K562 (cell line): ENCODE data around the gene HEPACAM2. TPM values are rescaled to one million over a fixed set of nuclear protein-coding genes. Genes with fewer than 3 reads are reported as not detected.

Experiments
- ATAC-seq: fragments of 200-7000 bp; cut with Tn5 transposase; 3 replicates; pipeline ENCODE4 v1.9.1; 2020; ENCODE audit warnings: moderate library complexity
- BruUV-seq: library from RNA; stranded (reverse); fragments of 400-500 nt; replicated peaks from 2 replicates; lab custom pipeline; 2021; lab: Mats Ljungman, UMichigan
- CTCF ChIA-PET: fragments of 300-600 bp; formaldehyde crosslinking; extraction: SDS; loops from one replicate; lab custom pipeline; 2021; ENCODE audit warnings: low intra/inter-chr PET ratio; lab: Yijun Ruan, JAX
- POLR2A ChIA-PET: fragments of 300-600, 350-650 bp; sonication (Branson Sonifier 250); formaldehyde crosslinking; extraction: SDS; loops from one replicate; lab custom pipeline; 2021; ENCODE audit warnings: antibody characterized with exemption, inconsistent platforms; lab: Yijun Ruan, JAX
- DNase-seq, 4 experiments: peaks; one replicate each; pipeline versions ENCODE4 v3.0.0 to v3.0.0-alpha.2; 2011 to 2018; ENCODE audit warnings: low spot score in 3 of 4, mixed read lengths in 3 of 4; ENCODE audit errors: extremely low read depth in 1 of 4
- FAIRE-seq: peaks from 2 replicates; lab custom pipeline; 2011; peaks lifted over from hg19 to GRCh38; lab: Jason Lieb, UNC
- H2AFZ ChIP-seq: 2 replicates; pipeline ENCODE4 v1.6.0; 2011; ENCODE audit warnings: low read depth, low read length, control low read depth, inconsistent platforms
- H3K27ac ChIP-seq: fragments of 200-600 bp; 3 replicates; pipeline ENCODE4 v1.8.0; 2011; ENCODE audit warnings: low read depth, mild to moderate bottlenecking, control low read depth, inconsistent platforms, low read length, moderate library complexity, mixed read lengths; ENCODE audit errors: extremely low read depth
- H3K27me3 ChIP-seq, 2 experiments: fragments of 300-600 bp in 1 of 2; 2 replicates in 1 of 2; 3 replicates in 1 of 2; pipeline versions ENCODE4 v1.6.0 to v1.8.0; 2011; ENCODE audit warnings: inconsistent platforms in 2 of 2, low read length in 2 of 2, mild to moderate bottlenecking in 1 of 2, mixed read lengths in 1 of 2, moderate library complexity in 1 of 2; ENCODE audit not compliant: control insufficient read depth in 2 of 2, insufficient read depth in 2 of 2
- H3K36me3 ChIP-seq: fragments of 300-600 bp; 3 replicates; pipeline ENCODE4 v1.8.0; 2011; ENCODE audit warnings: mild to moderate bottlenecking, low read length, inconsistent platforms; ENCODE audit not compliant: control insufficient read depth, insufficient read depth
- H3K4me1 ChIP-seq, 2 experiments: fragments of 200-600 bp in 1 of 2; replicated peaks in 1 of 2; 2 replicates in 1 of 2; 3 replicates in 1 of 2; pipeline versions ENCODE4 v1.5.1 to v1.8.0; 2011; ENCODE audit warnings: inconsistent platforms in 2 of 2, low read length in 2 of 2, mild to moderate bottlenecking in 1 of 2, mixed read lengths in 1 of 2, moderate library complexity in 1 of 2; ENCODE audit not compliant: control insufficient read depth in 2 of 2, insufficient read depth in 2 of 2
- H3K4me2 ChIP-seq: 2 replicates; pipeline ENCODE4 v1.6.1; 2011; ENCODE audit warnings: low read length, control low read depth, inconsistent platforms, mixed read lengths; ENCODE audit not compliant: insufficient read depth
- H3K4me3 ChIP-seq: fragments of 200-600 bp; sonication (generic), shearing (Covaris generic); 2 replicates; pipeline ENCODE4 v1.5.1; 2016; ENCODE audit warnings: control low read depth, inconsistent platforms
- H3K79me2 ChIP-seq: fragments of 200-600 bp; 3 replicates; pipeline ENCODE4 v1.8.0; 2011; ENCODE audit warnings: low read length, inconsistent platforms; ENCODE audit not compliant: control insufficient read depth, insufficient read depth
- H3K9ac ChIP-seq, 2 experiments: 2 replicates each; pipeline versions ENCODE4 v1.6.0 to v1.6.1; 2011; ENCODE audit warnings: low read depth in 2 of 2, low read length in 2 of 2, control low read depth in 1 of 2, inconsistent platforms in 1 of 2, mild to moderate bottlenecking in 1 of 2, mixed read lengths in 1 of 2; ENCODE audit not compliant: insufficient read depth in 1 of 2
- H3K9me1 ChIP-seq: one replicate; pipeline ENCODE4 v1.6.0; 2011; ENCODE audit warnings: inconsistent platforms, mild to moderate bottlenecking, low read length, moderate library complexity; ENCODE audit not compliant: control insufficient read depth, insufficient read depth
- H3K9me3 ChIP-seq: replicated peaks from 2 replicates; pipeline ENCODE4 v1.5.1; 2011; ENCODE audit warnings: low read depth, low read length, inconsistent platforms; ENCODE audit not compliant: control insufficient read depth, insufficient read depth
- H4K20me1 ChIP-seq: replicated peaks from 2 replicates; pipeline ENCODE4 v1.6.1; 2011; ENCODE audit warnings: low read length, inconsistent platforms, mixed read lengths; ENCODE audit not compliant: control insufficient read depth, insufficient read depth
- CEBPG ChIP-seq, 3 experiments: fragments of 200-800 bp in 1 of 3; sonication (Bioruptor generic) in 1 of 3; sonication (generic) in 1 of 3; formaldehyde crosslinking in 1 of 3; IDR thresholded peaks in 2 of 3; conservative IDR thresholded peaks in 1 of 3; 2 replicates each; pipeline versions ENCODE4 v1.6.1 to v1.8.0; 2016 to 2022; ENCODE audit warnings: missing compliant biosample characterization in 2 of 3, missing genetic modification characterization in 2 of 3, mild to moderate bottlenecking in 1 of 3, missing genetic modification reagents in 1 of 3
- CHD1 ChIP-seq: fragments of 200-600 bp; sonication (generic); IDR thresholded peaks from one replicate; pipeline ENCODE4 v1.6.1; 2012; ENCODE audit warnings: mild to moderate bottlenecking, moderate library complexity, low read length, inconsistent platforms
- DNMT1 ChIP-seq: fragments of 450-650 bp; IDR thresholded peaks from 2 replicates; pipeline ENCODE4 v1.6.1; 2016; ENCODE audit warnings: antibody characterized with exemption, mild to moderate bottlenecking
- GTF2E2 ChIP-seq: fragments of 200-800 bp; sonication (Bioruptor generic); IDR thresholded peaks from 2 replicates; pipeline ENCODE4 v1.6.1; 2016; ENCODE audit warnings: missing genetic modification characterization, missing compliant biosample characterization
- NFE2 ChIP-seq: IDR thresholded peaks from 2 replicates; pipeline ENCODE4 v1.6.1; 2014; ENCODE audit warnings: antibody characterized with exemption, low read depth
- POLR2G ChIP-seq: fragments of 200-400 bp; formaldehyde crosslinking; IDR thresholded peaks from 2 replicates; pipeline ENCODE4 v1.6.1; 2017; ENCODE audit warnings: low read depth, mild to moderate bottlenecking, antibody characterized with exemption, low read length, moderate library complexity
- PPARD ChIP-seq: fragments of 250-450 bp; sonication (Bioruptor Pico); IDR thresholded peaks from 2 replicates; pipeline ENCODE4 v1.8.0; 2022; ENCODE audit warnings: inconsistent platforms, mild to moderate bottlenecking, moderate library complexity
- SMAD4 ChIP-seq: fragments of 250-450 bp; sonication (Bioruptor Pico); conservative IDR thresholded peaks from 2 replicates; pipeline ENCODE4 v1.8.0; 2021; ENCODE audit warnings: inconsistent platforms, mild to moderate bottlenecking, moderate library complexity
- TARDBP ChIP-seq: fragments of 450-650 bp; IDR thresholded peaks from 2 replicates; pipeline ENCODE4 v1.6.1; 2016
- TCF3 ChIP-seq: sonication (generic); formaldehyde crosslinking; IDR thresholded peaks from 2 replicates; pipeline ENCODE4 v1.4.0; 2020; ENCODE audit warnings: mild to moderate bottlenecking, missing genetic modification reagents
- ZNF583 ChIP-seq: fragments of 250-450 bp; sonication (Bioruptor Pico); IDR thresholded peaks from 2 replicates; pipeline ENCODE4 v1.4.0; 2020
- ZNF76 ChIP-seq: fragments of 250-450 bp; sonication (Bioruptor Pico); IDR thresholded peaks from 2 replicates; pipeline ENCODE4 v1.4.0; 2020; ENCODE audit warnings: mild to moderate bottlenecking, moderate library complexity, borderline replicate concordance
- WGBS: fragments of 100-300 bp; shearing (Covaris generic); methylation state at CpG from one replicate; pipeline ENCODE4 v1.1.6; 2016; ENCODE audit warnings: low coverage, mixed read lengths; ENCODE audit not compliant: insufficient coverage; ENCODE audit errors: missing lambda C conversion rate; 5-methylcytosine and 5-hydroxymethylcytosine counted together
- in situ Hi-C: fragments of 300-500 bp; cut with MboI; formaldehyde crosslinking; loops from 4 replicates; pipeline ENCODE4 v1.15.0; 2018; ENCODE audit warnings: inconsistent platforms, mixed read lengths
- intact Hi-C: fragments of 100-400 bp; cut with micrococcal nuclease; formaldehyde crosslinking; loops from 2 replicates; pipeline ENCODE4 v1.14.2; 2022
- polyA plus RNA-seq, 8 experiments: library from polyadenylated mRNA; depleted of rRNA in 4 of 8; stranded (reverse) in 5 of 8; unstranded in 3 of 8; fragments of >200 nt; fragmentation: Nextera tagmentation in 2 of 8; fragmentation: Illumina TruSeq in 1 of 8; extraction: Ambion mirVana in 2 of 8; extraction: Trizol in 1 of 8; gene quantifications; 2 replicates each; pipeline versions ENCODE4 v1.2.1 to v1.2.3, GENCODE V29; 2011 to 2014; ENCODE audit warnings: inconsistent platforms in 1 of 8, missing spikeins in 1 of 8
- total RNA-seq, 7 experiments: library from RNA; depleted of rRNA in 6 of 7; stranded (reverse); fragments of >200 nt in 6 of 7; fragmentation: Illumina TruSeq in 2 of 7; extraction: Trizol in 2 of 7; gene quantifications; 2 replicates each; pipeline versions ENCODE4 v1.2.1 to v1.2.3, GENCODE V29; 2011 to 2021; ENCODE audit warnings: low replicate concordance in 1 of 7
- TF ChIP-seq, protein P1 (sequence below): sonication (generic); formaldehyde crosslinking; IDR thresholded peaks from 2 replicates; pipeline ENCODE4 v1.8.0; 2022; ENCODE audit warnings: mild to moderate bottlenecking, missing genetic modification reagents, borderline replicate concordance
- TF ChIP-seq, protein P2 (sequence below): fragments of 450-650 bp; IDR thresholded peaks from 2 replicates; pipeline ENCODE4 v1.6.1; 2016
- TF ChIP-seq, protein P3 (sequence below): fragments of 250-450 bp; sonication (Bioruptor Pico); IDR thresholded peaks from 2 replicates; pipeline ENCODE4 v1.4.0; 2020; ENCODE audit warnings: mild to moderate bottlenecking
- TF ChIP-seq, protein P4 (sequence below), 2 experiments: fragments of 200-800 bp in 1 of 2; sonication (Bioruptor generic) in 1 of 2; sonication (generic) in 1 of 2; formaldehyde crosslinking in 1 of 2; IDR thresholded peaks in 1 of 2; conservative IDR thresholded peaks in 1 of 2; 2 replicates each; pipeline versions ENCODE4 v1.5.0 to v1.6.1; 2016 to 2020; ENCODE audit warnings: missing compliant biosample characterization in 1 of 2, missing genetic modification characterization in 1 of 2, missing genetic modification reagents in 1 of 2

HEPACAM2 gene
- total and polyA plus RNA-seq, 9 of the 15 experiments (the other 6 are each of a cell fraction or from before 2014, with no cell fraction given), result 2.0 to 6.5 (median 3.9) TPM

DNA sequence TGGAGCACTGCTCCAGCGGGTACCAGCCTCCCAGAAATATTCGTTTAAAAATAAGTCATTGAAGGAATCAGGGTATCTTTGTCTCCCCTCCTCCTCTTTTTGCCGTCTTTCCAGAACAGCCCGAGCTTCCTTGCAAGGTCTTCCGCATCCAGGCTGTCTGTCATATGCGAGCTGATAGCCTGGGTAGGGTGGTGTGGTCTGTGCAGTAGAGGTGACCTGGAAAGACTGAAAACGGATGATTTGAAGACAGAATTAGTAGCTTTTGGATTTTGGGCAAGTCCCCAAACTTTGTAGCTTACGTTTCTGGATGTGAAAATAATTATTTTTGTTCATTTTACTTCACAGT, 6.4 kb upstream of the HEPACAM2 start:
- H3K36me3 ChIP-seq, result no peaks in the 10 kb centered on the region
- H2AFZ ChIP-seq, result peak overlapping the region; percentile 99
- H3K4me2 ChIP-seq, result peak overlapping the region; percentile 99
- FAIRE-seq, result peak; percentile 6
- intact Hi-C loops (loop anchor here (1.0 kb wide), 1 partner anchor 54 kb away; no protein-coding TSS in a partner anchor), in situ Hi-C loops (no loop called here)
- WGBS, result 0% methylated on average over 8 of the region's 8 CpGs
- no peaks in the 10 kb centered on the region for H4K20me1 ChIP-seq
- peak overlapping the region; percentile 62 for H3K4me3 ChIP-seq
- no peaks in the 10 kb centered on the region for H3K27me3 ChIP-seq
- ATAC-seq, result peak; percentile 35
- H3K9ac ChIP-seq, result peak overlapping the region; percentile 70 to 87
- DNase-seq, result peak; percentile 28 to 54 (median 32)
- ChIA-PET POLR2A (interaction anchor here (0.6 to 1.4 kb wide), 3 partner anchors 9 to 299 kb away, joined by 3 to 6 read pairs (median 3); no protein-coding TSS in a partner anchor), CTCF (no interaction called here)
- no peak overlapping the region; the same call in 2 of the 3 replicates for H3K27ac ChIP-seq
- H3K4me1 ChIP-seq, result no peaks in the 10 kb centered on the region; a peak in 3 of 5 replicates
- TSS peak; percentile 51 for BruUV-seq
- H3K9me3 ChIP-seq, result no peaks in the 10 kb centered on the region
- H3K79me2 ChIP-seq, result peaks cover 21% of the 10 kb centered on the region; the same call in 2 of the 3 replicates
- H3K9me1 ChIP-seq, result no peaks in the 10 kb centered on the region
- TF ChIP-seq PPARD (CRISPR knock-in tag), result no peak
- TF ChIP-seq ZNF76 (CRISPR knock-in tag), result no peak
- no peak for TF ChIP-seq SMAD4 (CRISPR knock-in tag)
- TF ChIP-seq DNMT1, result no peak
- TF ChIP-seq, protein P1, sequence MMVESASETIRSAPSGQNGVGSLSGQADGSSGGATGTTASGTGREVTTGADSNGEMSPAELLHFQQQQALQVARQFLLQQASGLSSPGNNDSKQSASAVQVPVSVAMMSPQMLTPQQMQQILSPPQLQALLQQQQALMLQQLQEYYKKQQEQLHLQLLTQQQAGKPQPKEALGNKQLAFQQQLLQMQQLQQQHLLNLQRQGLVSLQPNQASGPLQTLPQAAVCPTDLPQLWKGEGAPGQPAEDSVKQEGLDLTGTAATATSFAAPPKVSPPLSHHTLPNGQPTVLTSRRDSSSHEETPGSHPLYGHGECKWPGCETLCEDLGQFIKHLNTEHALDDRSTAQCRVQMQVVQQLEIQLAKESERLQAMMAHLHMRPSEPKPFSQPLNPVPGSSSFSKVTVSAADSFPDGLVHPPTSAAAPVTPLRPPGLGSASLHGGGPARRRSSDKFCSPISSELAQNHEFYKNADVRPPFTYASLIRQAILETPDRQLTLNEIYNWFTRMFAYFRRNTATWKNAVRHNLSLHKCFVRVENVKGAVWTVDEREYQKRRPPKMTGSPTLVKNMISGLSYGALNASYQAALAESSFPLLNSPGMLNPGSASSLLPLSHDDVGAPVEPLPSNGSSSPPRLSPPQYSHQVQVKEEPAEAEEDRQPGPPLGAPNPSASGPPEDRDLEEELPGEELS (CRISPR knock-in tag), result no peak
- 0 out of 2 replicates have a peak, but pooled peaks have one; percentile 3 for TF ChIP-seq POLR2G
- peak; percentile 73 for TF ChIP-seq GTF2E2 (tag)
- TF ChIP-seq, protein P2, sequence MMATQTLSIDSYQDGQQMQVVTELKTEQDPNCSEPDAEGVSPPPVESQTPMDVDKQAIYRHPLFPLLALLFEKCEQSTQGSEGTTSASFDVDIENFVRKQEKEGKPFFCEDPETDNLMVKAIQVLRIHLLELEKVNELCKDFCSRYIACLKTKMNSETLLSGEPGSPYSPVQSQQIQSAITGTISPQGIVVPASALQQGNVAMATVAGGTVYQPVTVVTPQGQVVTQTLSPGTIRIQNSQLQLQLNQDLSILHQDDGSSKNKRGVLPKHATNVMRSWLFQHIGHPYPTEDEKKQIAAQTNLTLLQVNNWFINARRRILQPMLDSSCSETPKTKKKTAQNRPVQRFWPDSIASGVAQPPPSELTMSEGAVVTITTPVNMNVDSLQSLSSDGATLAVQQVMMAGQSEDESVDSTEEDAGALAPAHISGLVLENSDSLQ, result peak; percentile 76
- TF ChIP-seq, protein P3, sequence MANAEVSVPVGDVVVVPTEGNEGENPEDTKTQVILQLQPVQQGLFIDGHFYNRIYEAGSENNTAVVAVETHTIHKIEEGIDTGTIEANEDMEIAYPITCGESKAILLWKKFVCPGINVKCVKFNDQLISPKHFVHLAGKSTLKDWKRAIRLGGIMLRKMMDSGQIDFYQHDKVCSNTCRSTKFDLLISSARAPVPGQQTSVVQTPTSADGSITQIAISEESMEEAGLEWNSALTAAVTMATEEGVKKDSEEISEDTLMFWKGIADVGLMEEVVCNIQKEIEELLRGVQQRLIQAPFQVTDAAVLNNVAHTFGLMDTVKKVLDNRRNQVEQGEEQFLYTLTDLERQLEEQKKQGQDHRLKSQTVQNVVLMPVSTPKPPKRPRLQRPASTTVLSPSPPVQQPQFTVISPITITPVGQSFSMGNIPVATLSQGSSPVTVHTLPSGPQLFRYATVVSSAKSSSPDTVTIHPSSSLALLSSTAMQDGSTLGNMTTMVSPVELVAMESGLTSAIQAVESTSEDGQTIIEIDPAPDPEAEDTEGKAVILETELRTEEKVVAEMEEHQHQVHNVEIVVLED (CRISPR knock-in tag), result no peak
- TF ChIP-seq, protein P4, sequence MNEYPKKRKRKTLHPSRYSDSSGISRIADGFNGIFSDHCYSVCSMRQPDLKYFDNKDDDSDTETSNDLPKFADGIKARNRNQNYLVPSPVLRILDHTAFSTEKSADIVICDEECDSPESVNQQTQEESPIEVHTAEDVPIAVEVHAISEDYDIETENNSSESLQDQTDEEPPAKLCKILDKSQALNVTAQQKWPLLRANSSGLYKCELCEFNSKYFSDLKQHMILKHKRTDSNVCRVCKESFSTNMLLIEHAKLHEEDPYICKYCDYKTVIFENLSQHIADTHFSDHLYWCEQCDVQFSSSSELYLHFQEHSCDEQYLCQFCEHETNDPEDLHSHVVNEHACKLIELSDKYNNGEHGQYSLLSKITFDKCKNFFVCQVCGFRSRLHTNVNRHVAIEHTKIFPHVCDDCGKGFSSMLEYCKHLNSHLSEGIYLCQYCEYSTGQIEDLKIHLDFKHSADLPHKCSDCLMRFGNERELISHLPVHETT (CRISPR knock-in tag; conservative IDR thresholded peaks at IDR 0.05 in 1 of 2, IDR thresholded peaks at IDR 0.05 in 1 of 2), result peak in 1 of 2 experiments; percentile 5; a peak in 1 of 4 replicates
- no peak for TF ChIP-seq ZNF583
- TF ChIP-seq CHD1, result peak; percentile 67
- no peak for TF ChIP-seq TCF3
- no peak for TF ChIP-seq CEBPG (CRISPR knock-in tag; IDR thresholded peaks at IDR 0.05)
- no peak for TF ChIP-seq CEBPG (tag; conservative IDR thresholded peaks at IDR 0.05 in 1 of 2, IDR thresholded peaks at IDR 0.05 in 1 of 2)
- TF ChIP-seq NFE2, result no peak
- TF ChIP-seq TARDBP, result no peak
